GM19043 (cell line): ENCODE results near the gene SETD3.

Experiments
- ATAC-seq: cut with Tn5 transposase; IDR thresholded peaks from one replicate; pipeline ENCODE4 v1.9.1; 2021; ENCODE audit warnings: low read depth; ENCODE audit not compliant: unreplicated experiment

SETD3 gene

GRCh38 chr14:99380402-99380801, 100.3 kb downstream of the SETD3 start:
- no peak for ATAC-seq

- ATAC-seq: no peak
These were observed 101.9 kb downstream of the SETD3 start for GRCh38 chr14:99378782-99379214.

- no peak for ATAC-seq
These were observed 102.7 kb downstream of the SETD3 start for GRCh38 chr14:99377951-99378350.

GRCh38 chr14:99374964-99375363, 105.7 kb downstream of the SETD3 start:
- no peak for ATAC-seq

DNA sequence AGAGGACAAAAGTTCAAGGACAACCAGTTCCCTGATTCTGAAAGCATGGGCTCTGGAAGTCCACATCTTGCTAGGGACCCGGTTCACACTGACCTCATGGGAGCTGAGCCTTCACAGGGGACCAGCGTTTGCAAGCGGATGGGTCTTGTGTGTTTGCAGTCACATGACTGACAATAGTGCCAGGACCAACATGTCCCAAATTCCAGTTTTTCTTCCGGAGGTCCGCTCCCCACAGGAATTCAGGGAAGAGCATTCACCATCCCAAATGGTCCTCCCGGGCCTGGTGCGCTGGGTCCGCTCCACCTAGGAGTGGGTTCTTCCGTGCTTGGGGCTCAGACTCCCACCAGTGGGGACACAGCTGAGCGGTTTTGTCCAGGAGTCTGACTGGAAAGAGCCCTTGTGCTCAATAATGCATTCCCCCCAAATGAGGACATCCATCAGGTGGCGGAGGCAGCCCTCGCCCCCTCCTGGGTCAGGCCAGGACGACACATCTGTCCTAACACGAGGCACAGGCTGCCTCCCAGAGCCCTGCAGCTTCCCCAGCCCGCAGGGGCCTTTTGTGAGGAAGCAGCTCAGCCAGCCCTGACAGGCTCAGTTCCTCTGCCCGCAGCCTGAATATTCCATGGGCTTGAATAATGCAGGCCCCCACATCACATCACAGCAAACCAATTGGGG, 116.9 kb downstream of the SETD3 start:
- no peak for ATAC-seq

DNA sequence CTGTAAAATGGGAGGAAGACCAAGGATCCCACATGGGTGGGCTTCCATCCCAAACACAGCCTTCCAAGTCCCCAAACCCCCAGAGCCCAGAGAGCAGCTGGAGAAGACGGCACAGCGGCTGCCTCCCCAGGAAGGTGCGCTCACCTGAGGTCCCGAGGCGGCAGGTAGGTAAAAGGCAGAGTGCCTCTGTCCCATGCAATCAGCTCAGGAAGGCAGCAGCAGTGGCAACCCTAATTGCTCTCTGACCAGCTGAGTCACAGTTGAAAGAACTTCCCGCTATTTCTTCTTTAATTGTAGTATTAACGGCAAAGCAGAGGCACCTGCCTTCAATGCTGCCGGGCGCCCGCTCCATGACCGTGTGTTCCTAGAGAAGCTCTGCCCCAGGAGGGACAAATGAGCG, 117.6 kb downstream of the SETD3 start:
- no peak for ATAC-seq

DNA sequence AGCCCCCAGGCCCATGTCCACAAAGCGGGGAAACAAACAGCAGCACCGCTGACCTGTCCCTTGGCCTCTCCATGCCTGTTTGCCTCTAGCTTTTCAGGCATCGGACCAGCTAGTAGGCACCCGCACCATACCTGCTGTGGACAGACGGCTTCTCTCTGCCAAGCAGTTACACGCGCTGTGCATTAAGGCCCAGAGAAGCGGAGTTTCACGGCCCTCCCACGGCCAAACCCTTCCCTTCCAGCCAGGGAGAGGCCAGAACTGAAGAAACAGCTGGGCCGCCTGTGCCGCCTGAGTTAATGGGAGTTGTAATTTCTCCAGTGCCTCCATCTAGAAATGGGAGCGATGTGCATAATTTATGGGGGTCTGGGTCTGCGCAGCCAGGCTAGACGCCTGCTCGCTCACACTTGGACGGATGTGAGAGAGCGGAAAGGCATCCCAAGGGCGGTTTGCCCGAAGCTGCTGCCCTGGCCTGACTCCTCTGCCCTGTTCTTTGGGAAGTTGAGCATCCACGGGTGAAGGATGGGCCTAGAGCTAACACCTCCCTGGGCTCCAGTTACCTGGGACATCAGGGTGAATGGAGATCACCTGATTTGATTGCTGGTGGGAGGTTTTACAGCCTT, 119.0 kb downstream of the SETD3 start:
- ATAC-seq: no peak

DNA sequence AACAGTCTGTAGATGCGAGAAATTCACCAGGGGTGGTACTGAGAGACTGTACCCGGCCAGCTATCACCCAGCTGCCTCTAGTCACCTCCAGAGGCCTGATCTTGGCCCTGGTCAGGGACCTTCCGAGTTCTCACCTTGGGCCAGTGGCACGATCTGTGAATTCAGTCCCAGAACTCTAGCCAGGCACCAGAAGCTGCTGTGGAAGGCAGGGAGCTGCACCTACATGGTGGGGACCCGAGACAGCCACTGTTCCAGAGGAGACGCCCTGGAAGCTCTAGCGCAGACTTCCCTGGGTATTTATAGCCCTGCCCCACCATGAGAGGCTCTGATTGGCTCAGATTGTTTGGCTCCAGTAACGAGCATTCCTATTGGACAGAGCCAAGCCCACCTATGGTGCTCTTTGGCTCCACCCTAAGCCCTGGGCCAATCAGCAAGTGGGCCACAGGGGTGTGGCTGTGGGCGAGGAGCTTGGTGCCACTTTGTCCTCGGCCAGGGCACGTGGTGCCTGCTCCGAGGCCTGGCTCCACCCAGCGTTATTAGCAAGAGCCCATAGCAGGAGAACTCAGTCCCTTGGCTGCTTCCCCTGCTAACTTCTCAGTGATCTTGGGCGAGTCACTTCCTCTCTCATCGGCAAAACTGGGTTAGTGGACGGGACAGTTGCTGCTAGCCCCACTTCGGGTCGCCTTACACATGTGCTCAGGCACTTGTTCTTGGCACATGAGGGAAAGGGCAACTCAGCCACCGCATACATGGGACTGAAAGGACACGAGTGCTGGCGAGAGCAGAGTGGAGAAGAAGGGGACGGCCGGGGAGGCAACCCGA, 119.7 kb downstream of the SETD3 start:
- ATAC-seq: no peak

DNA sequence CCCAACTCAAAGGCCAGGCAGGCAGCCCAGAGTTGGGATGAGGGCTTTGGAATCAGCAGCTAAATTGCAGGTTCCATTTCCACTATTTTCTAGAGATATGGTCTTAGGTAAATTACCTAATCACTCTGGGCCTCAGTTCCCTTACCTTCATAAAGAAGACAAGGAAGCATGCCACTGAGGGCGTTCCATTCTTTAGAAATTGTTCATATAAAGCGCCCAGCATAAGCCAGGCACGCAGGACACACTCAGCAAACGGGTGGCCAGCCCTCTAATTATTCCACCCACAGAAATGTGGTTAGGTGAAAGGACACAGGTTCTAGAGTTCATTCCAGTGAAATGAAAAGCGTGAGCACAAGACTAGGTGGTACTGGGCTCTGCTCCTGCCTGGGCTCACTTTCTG, 120.8 kb downstream of the SETD3 start:
- no peak for ATAC-seq

GRCh38 chr14:99357916-99358390, 122.7 kb downstream of the SETD3 start:
- ATAC-seq: no peak

DNA sequence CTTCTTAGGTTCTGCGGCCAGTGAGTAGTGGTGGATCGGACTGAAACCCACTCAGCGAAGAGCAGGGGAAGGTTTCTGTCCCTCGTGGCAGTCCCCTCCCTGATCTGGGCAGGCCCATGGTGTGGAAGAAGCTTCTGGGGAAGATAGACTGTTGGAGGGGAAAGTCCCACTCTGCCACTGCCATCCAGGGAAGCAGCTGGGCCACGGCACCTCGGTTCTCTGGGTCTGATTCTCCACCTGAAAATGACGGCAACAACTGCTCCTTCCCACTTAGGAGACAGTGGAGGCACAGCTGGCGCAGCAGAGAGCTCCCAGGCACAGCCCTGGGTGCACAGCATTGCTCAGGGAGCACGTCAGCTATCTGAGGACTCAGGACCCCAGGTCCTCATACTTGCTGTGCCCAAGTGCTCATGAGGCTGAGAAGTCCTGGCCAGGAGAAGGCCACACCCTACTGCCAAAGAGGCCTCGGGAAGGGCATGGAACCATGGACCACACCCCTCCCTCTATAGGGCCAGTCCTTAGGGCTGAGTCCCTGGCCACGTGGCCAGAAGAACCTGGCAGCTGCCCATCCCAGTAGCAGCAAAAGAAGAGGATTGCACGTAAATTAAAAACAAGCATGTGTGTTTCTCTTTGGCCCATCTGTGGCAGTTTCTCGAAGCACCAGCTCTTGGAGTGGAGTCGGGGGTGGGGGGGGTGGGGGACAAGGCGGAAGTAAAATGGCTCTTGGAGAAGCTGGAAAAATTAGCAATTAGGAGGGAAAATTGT, 123.3 kb downstream of the SETD3 start:
- ATAC-seq: no peak

- ATAC-seq: no peak
These were observed 124.5 kb downstream of the SETD3 start for GRCh38 chr14:99356031-99356608.

- no peak for ATAC-seq
These were observed 126.3 kb downstream of the SETD3 start for GRCh38 chr14:99354166-99354875.

GRCh38 chr14:99352688-99353280, 127.9 kb downstream of the SETD3 start:
- ATAC-seq: no peak

- no peak for ATAC-seq
These were observed 129.3 kb downstream of the SETD3 start for GRCh38 chr14:99351166-99352007.

DNA sequence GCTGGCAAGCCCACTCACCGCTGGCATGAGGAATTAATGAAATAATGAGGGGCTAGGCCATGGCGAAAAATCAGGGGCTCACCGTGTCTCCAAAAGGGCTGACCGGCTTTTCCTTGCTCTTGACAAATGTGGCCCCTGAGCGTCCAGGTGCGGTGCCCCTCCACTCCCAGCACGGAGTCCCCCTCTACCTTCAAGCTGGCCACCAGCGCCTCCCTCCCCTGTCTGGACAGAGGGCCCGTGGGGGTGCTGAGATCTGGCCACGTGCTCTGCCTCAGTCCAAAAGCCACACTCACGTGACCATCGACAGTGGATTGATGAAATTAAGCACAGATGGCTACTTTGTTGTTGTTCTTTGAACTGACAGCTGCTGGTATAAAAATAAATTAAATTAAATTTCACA, 129.9 kb downstream of the SETD3 start:
- no peak for ATAC-seq

GRCh38 chr14:99349721-99350495, 130.8 kb downstream of the SETD3 start:
- no peak for ATAC-seq
